HepG2 (cell line): ENCODE data around the gene CABLES1. TPM values are rescaled to one million over a fixed set of nuclear protein-coding genes. Genes with fewer than 3 reads are reported as not detected.

Source experiments
- CC2D1A ChIP-seq: sonication (generic); formaldehyde crosslinking; IDR thresholded peaks from 2 replicates; pipeline ENCODE4 v1.8.1; 2023; ENCODE audit warnings: mild to moderate bottlenecking, missing genetic modification reagents
- E2F5 ChIP-seq: sonication (generic); formaldehyde crosslinking; conservative IDR thresholded peaks from 2 replicates; pipeline ENCODE4 v1.4.0; 2020; ENCODE audit warnings: missing genetic modification reagents
- GZF1 ChIP-seq: sonication (generic); formaldehyde crosslinking; IDR thresholded peaks from 2 replicates; pipeline ENCODE4 v1.5.1; 2020; ENCODE audit warnings: mild to moderate bottlenecking, missing genetic modification reagents
- HNRNPUL1 ChIP-seq: fragments of 200-400 bp; formaldehyde crosslinking; IDR thresholded peaks from 2 replicates; pipeline ENCODE4 v1.6.1; 2017; ENCODE audit warnings: low read depth, mild to moderate bottlenecking, low read length, moderate library complexity
- LCORL ChIP-seq, 2 experiments: fragments of 450-650 bp in 1 of 2; sonication (generic) in 1 of 2; formaldehyde crosslinking in 1 of 2; IDR thresholded peaks; 2 replicates each; pipeline versions ENCODE4 v1.5.0 to v1.6.1; 2017 to 2020; ENCODE audit warnings: antibody characterized with exemption in 1 of 2, missing genetic modification reagents in 1 of 2
- MEIS1 ChIP-seq: sonication (generic); formaldehyde crosslinking; IDR thresholded peaks from 2 replicates; pipeline ENCODE4 v1.9.0; 2021; ENCODE audit warnings: mild to moderate bottlenecking, missing genetic modification reagents, moderate library complexity, borderline replicate concordance
- NR2F2 ChIP-seq: IDR thresholded peaks from 2 replicates; pipeline ENCODE4 v1.6.1; 2012; ENCODE audit warnings: low read depth, inconsistent platforms, borderline replicate concordance
- POLR2AphosphoS2 ChIP-seq: IDR thresholded peaks from 2 replicates; pipeline ENCODE4 v1.6.1; 2011; ENCODE audit warnings: low read depth, low read length, improper control_type of control experiment
- POLR2G ChIP-seq: fragments of 200-400 bp; formaldehyde crosslinking; IDR thresholded peaks from 2 replicates; pipeline ENCODE4 v1.6.1; 2018; ENCODE audit warnings: mild to moderate bottlenecking, low read depth, low read length, moderate library complexity
- REL ChIP-seq: sonication (generic); formaldehyde crosslinking; conservative IDR thresholded peaks from 2 replicates; pipeline ENCODE4 v1.8.0; 2022; ENCODE audit warnings: mild to moderate bottlenecking, missing genetic modification reagents, moderate library complexity
- SAFB2 ChIP-seq: sonication (generic); formaldehyde crosslinking; IDR thresholded peaks from 2 replicates; pipeline ENCODE4 v1.5.1; 2020; ENCODE audit warnings: missing genetic modification reagents, low read depth, mild to moderate bottlenecking, borderline replicate concordance
- SP4 ChIP-seq: sonication (generic); formaldehyde crosslinking; IDR thresholded peaks from 2 replicates; pipeline ENCODE4 v1.8.1; 2023; ENCODE audit warnings: mild to moderate bottlenecking, missing genetic modification reagents
- ZBTB20 ChIP-seq: sonication (generic); formaldehyde crosslinking; IDR thresholded peaks from 2 replicates; pipeline ENCODE4 v1.8.1; 2023; ENCODE audit warnings: missing genetic modification reagents, low read depth, mild to moderate bottlenecking, borderline replicate concordance
- ZBTB8A ChIP-seq: sonication (generic); formaldehyde crosslinking; IDR thresholded peaks from 2 replicates; pipeline ENCODE4 v1.4.0; 2020; ENCODE audit warnings: mild to moderate bottlenecking, low read depth, missing genetic modification reagents, borderline replicate concordance
- ZMYM2 ChIP-seq: sonication (generic); formaldehyde crosslinking; IDR thresholded peaks from 2 replicates; pipeline ENCODE4 v1.8.0; 2022; ENCODE audit warnings: mild to moderate bottlenecking, missing genetic modification reagents
- ZNF207 ChIP-seq: fragments of 450-650 bp; IDR thresholded peaks from 2 replicates; pipeline ENCODE4 v1.6.1; 2016; ENCODE audit warnings: antibody characterized with exemption, borderline replicate concordance
- ZNF253 ChIP-seq: sonication (generic); formaldehyde crosslinking; IDR thresholded peaks from 2 replicates; pipeline ENCODE4 v1.8.0; 2022; ENCODE audit warnings: mild to moderate bottlenecking, missing genetic modification reagents, borderline replicate concordance
- ZNF720 ChIP-seq: sonication (generic); formaldehyde crosslinking; IDR thresholded peaks from 2 replicates; pipeline ENCODE4 v1.4.0; 2020; ENCODE audit warnings: missing genetic modification reagents
- ZNF777 ChIP-seq: sonication (generic); formaldehyde crosslinking; IDR thresholded peaks from 2 replicates; pipeline ENCODE4 v1.4.0; 2020; ENCODE audit warnings: missing genetic modification reagents
- polyA plus RNA-seq, 8 experiments: library from polyadenylated mRNA; depleted of rRNA in 3 of 8; stranded (reverse) in 7 of 8; unstranded in 1 of 8; fragments of >200 nt; fragmentation: Illumina TruSeq in 4 of 8; extraction: Trizol in 4 of 8; gene quantifications; 2 replicates each; pipeline versions ENCODE4 v1.2.1 to v1.2.3, GENCODE V29; 2011 to 2016; ENCODE audit warnings: low read depth in 4 of 8, missing spikeins in 1 of 8, mixed read lengths in 1 of 8; ENCODE audit not compliant: insufficient read depth in 1 of 8
- total RNA-seq, 5 experiments: library from RNA; depleted of rRNA; stranded (reverse); fragments of >200 nt; fragmentation: Illumina TruSeq; extraction: Trizol; gene quantifications; 2 replicates each; pipeline ENCODE4 v1.2.3, GENCODE V29; 2016; ENCODE audit warnings: low read depth in 1 of 5
- TF ChIP-seq, protein P1 (sequence below): sonication (generic); formaldehyde crosslinking; IDR thresholded peaks from 2 replicates; pipeline ENCODE4 v1.4.0; 2020; ENCODE audit warnings: missing genetic modification reagents
- TF ChIP-seq, protein P2 (sequence below), 2 experiments: fragments of 450-650 bp in 1 of 2; sonication (generic) in 1 of 2; formaldehyde crosslinking; IDR thresholded peaks; 2 replicates each; pipeline versions ENCODE4 v1.5.0 to v1.8.0; 2020 to 2022; ENCODE audit warnings: mild to moderate bottlenecking in 1 of 2, missing genetic modification reagents in 1 of 2
- TF ChIP-seq, protein P3 (sequence below): sonication (generic); formaldehyde crosslinking; IDR thresholded peaks from 2 replicates; pipeline ENCODE4 v1.4.0; 2020; ENCODE audit warnings: missing genetic modification reagents; ENCODE audit errors: not compliant biosample characterization
- TF ChIP-seq, protein P4 (sequence below): IDR thresholded peaks from 2 replicates; pipeline ENCODE4 v1.6.1; 2016; ENCODE audit warnings: missing genetic modification reagents, missing compliant biosample characterization

The CABLES1 gene
- total and polyA plus RNA-seq, 2 of the 13 experiments (the other 11 are each of a cell fraction or from before 2014, with no cell fraction given): 14.7 to 25.8 TPM

- TF ChIP-seq ZNF777 (CRISPR knock-in tag) (peak; percentile 80), POLR2G (peak; percentile 40), ZMYM2 (CRISPR knock-in tag) (no peak), SAFB2 (CRISPR knock-in tag) (no peak), MEIS1 (CRISPR knock-in tag) (no peak), CC2D1A (CRISPR knock-in tag) (0 out of 2 replicates have a peak, but pooled peaks have one; percentile 62), POLR2AphosphoS2 (no peak), ZNF720 (CRISPR knock-in tag) (no peak), HNRNPUL1 (no peak), E2F5 (no peak), LCORL (IDR thresholded peaks at IDR 0.05) (no peak), LCORL (CRISPR knock-in tag; IDR thresholded peaks at IDR 0.05) (no peak), ZBTB8A (no peak), ZNF253 (CRISPR knock-in tag) (0 out of 2 replicates have a peak, but pooled peaks have one; percentile 38), SP4 (CRISPR knock-in tag) (no peak), REL (CRISPR knock-in tag) (peak; percentile 78; the same call in 1 of the 2 replicates), NR2F2 (no peak; the same call in 1 of the 2 replicates), ZNF207 (no peak), ZBTB20 (CRISPR knock-in tag) (0 out of 2 replicates have a peak, but pooled peaks have one; percentile 25), GZF1 (CRISPR knock-in tag) (no peak)
- TF ChIP-seq, protein P1, sequence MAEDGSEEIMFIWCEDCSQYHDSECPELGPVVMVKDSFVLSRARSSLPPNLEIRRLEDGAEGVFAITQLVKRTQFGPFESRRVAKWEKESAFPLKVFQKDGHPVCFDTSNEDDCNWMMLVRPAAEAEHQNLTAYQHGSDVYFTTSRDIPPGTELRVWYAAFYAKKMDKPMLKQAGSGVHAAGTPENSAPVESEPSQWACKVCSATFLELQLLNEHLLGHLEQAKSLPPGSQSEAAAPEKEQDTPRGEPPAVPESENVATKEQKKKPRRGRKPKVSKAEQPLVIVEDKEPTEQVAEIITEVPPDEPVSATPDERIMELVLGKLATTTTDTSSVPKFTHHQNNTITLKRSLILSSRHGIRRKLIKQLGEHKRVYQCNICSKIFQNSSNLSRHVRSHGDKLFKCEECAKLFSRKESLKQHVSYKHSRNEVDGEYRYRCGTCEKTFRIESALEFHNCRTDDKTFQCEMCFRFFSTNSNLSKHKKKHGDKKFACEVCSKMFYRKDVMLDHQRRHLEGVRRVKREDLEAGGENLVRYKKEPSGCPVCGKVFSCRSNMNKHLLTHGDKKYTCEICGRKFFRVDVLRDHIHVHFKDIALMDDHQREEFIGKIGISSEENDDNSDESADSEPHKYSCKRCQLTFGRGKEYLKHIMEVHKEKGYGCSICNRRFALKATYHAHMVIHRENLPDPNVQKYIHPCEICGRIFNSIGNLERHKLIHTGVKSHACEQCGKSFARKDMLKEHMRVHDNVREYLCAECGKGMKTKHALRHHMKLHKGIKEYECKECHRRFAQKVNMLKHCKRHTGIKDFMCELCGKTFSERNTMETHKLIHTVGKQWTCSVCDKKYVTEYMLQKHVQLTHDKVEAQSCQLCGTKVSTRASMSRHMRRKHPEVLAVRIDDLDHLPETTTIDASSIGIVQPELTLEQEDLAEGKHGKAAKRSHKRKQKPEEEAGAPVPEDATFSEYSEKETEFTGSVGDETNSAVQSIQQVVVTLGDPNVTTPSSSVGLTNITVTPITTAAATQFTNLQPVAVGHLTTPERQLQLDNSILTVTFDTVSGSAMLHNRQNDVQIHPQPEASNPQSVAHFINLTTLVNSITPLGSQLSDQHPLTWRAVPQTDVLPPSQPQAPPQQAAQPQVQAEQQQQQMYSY: no peak
- TF ChIP-seq, protein P2, sequence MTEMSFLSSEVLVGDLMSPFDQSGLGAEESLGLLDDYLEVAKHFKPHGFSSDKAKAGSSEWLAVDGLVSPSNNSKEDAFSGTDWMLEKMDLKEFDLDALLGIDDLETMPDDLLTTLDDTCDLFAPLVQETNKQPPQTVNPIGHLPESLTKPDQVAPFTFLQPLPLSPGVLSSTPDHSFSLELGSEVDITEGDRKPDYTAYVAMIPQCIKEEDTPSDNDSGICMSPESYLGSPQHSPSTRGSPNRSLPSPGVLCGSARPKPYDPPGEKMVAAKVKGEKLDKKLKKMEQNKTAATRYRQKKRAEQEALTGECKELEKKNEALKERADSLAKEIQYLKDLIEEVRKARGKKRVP (CRISPR knock-in tag; IDR thresholded peaks at IDR 0.05): no peak
- TF ChIP-seq, protein P3, sequence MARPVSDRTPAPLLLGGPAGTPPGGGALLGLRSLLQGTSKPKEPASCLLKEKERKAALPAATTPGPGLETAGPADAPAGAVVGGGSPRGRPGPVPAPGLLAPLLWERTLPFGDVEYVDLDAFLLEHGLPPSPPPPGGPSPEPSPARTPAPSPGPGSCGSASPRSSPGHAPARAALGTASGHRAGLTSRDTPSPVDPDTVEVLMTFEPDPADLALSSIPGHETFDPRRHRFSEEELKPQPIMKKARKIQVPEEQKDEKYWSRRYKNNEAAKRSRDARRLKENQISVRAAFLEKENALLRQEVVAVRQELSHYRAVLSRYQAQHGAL (CRISPR knock-in tag): no peak
- TF ChIP-seq, protein P4, sequence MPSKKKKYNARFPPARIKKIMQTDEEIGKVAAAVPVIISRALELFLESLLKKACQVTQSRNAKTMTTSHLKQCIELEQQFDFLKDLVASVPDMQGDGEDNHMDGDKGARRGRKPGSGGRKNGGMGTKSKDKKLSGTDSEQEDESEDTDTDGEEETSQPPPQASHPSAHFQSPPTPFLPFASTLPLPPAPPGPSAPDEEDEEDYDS: no peak
These were observed 1.2 kb downstream of the CABLES1 start (continued) for GRCh38 chr18:23136326-23137096.
